Kidney (tissue), 14 donors: Measurements from ENCODE around the gene CLIC5. TPM values are rescaled to one million over a fixed set of nuclear protein-coding genes. Genes with fewer than 3 reads are reported as not detected.

Source experiments
- DNase-seq, 5 donors: peaks; one replicate each; pipeline ENCODE4 v3.0.0-alpha.2; 2013 to 2020
- FAIRE-seq: peaks from 2 replicates; lab custom pipeline; 2012; peaks lifted over from hg19 to GRCh38; lab: Jason Lieb, UNC
- H3K27ac ChIP-seq, 2 donors: one replicate each; pipeline ENCODE4 v1.7.0; 2013; ENCODE audit warnings: low read depth in 2 of 2, low read length in 2 of 2, inconsistent platforms in 1 of 2
- H3K27me3 ChIP-seq: one replicate; pipeline ENCODE4 v1.7.1; 2013; ENCODE audit warnings: low read length, inconsistent platforms; ENCODE audit not compliant: control insufficient read depth, insufficient read depth
- H3K36me3 ChIP-seq, 3 donors: one replicate each; pipeline versions ENCODE4 v1.7.0 to v1.7.1; 2013; ENCODE audit warnings: low read length in 3 of 3, control low read depth in 1 of 3, inconsistent platforms in 1 of 3; ENCODE audit not compliant: insufficient read depth in 3 of 3, control insufficient read depth in 2 of 3
- H3K4me1 ChIP-seq, 3 donors: one replicate each; pipeline versions ENCODE4 v1.7.0 to v1.7.1; 2013; ENCODE audit warnings: low read length in 3 of 3, inconsistent platforms in 1 of 3, low read depth in 1 of 3; ENCODE audit not compliant: control insufficient read depth in 2 of 3, insufficient read depth in 2 of 3
- H3K4me3 ChIP-seq, 3 donors: one replicate each; pipeline versions ENCODE4 v1.7.0 to v1.8.1; 2013; ENCODE audit warnings: low read length in 3 of 3, control low read depth in 1 of 3, inconsistent platforms in 1 of 3
- H3K9ac ChIP-seq, 3 donors: one replicate each; pipeline versions ENCODE4 v1.7.0 to v1.7.1; 2013; ENCODE audit warnings: low read length in 3 of 3, control low read depth in 1 of 3, inconsistent platforms in 1 of 3
- H3K9me3 ChIP-seq, 3 donors: one replicate each; pipeline versions ENCODE4 v1.7.0 to v1.7.1; 2013; ENCODE audit warnings: low read length in 3 of 3, control low read depth in 1 of 3, inconsistent platforms in 1 of 3; ENCODE audit not compliant: control insufficient read depth in 2 of 3, insufficient read depth in 1 of 3
- intact Hi-C: fragments of 100-400 bp; cut with DNase I; formaldehyde crosslinking; loops from one replicate; pipeline ENCODE4 v1.11.1; 2022
- polyA plus RNA-seq: library from polyadenylated mRNA; stranded (reverse); fragments of 350-450 nt; fragmentation: Illumina TruSeq; extraction: RNeasy Lipid Tissue Mini Kit (QIAGEN cat#74804); gene quantifications from one replicate; pipeline ENCODE4 v1.2.3, GENCODE V29; 2014; ENCODE audit warnings: low read depth, low replicate concordance; ENCODE audit not compliant: insufficient read depth
- total RNA-seq: library from RNA; stranded (reverse); fragmentation: NEBNext Ultra II Directional; extraction: Animal tissue kit (Norgen Biotek cat#: 25700); gene quantifications from one replicate; pipeline ENCODE4 v1.2.1, GENCODE V29; 2021
- TF ChIP-seq, protein P1 (sequence below): IDR thresholded peaks from 3 replicates; pipeline ENCODE4 v1.5.1; 2012; ENCODE audit warnings: mild to moderate bottlenecking, moderate library complexity, borderline replicate concordance; ENCODE audit not compliant: insufficient read depth; ENCODE audit errors: extremely low read depth
- donor health status: control.
- donor health status: control.
- donor health status: control.
- donor health status: control.
- donor health status: control.
- donor health status: DM: yes; HTN: yes; CAD: no.
- donor health status: Normal renal cell carcinoma (clear cell type).

Gene CLIC5
- total and polyA plus RNA-seq, 2 donors from 2014 or later: 7.4 to 54.3 TPM

DNA sequence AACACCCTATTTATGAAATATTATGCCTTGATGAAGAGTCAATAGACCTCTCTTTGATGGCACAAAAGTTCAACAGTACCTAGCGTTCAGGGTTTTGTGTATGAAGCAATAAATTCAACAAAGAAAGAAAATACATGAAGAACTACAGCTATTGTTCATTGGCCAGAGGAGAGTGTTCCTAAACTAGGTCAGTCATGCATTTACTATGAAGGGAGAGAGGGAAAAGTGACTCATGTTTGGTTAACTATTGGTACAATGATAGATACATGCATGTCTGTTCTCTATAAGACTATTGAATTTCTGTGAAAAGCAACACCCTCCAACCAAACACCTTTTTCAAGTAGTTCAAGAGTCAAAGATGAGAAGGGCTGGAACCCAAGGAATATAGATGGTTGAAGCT, 50.7 kb downstream of the CLIC5 start:
- Histone ChIP-seq H3K4me1 (peaks cover 0 to 8% (median 8%) of the 10 kb centered on the region in 3 donors), H3K36me3 (no peaks in the 10 kb centered on the region), H3K27me3 (no peaks in the 10 kb centered on the region), H3K27ac (peak overlapping the region in 1 of 2 donors; percentile 0), H3K9me3 (no peaks in the 10 kb centered on the region), H3K4me3 (no peak overlapping the region), H3K9ac (no peak overlapping the region)
- TF ChIP-seq, protein P1, sequence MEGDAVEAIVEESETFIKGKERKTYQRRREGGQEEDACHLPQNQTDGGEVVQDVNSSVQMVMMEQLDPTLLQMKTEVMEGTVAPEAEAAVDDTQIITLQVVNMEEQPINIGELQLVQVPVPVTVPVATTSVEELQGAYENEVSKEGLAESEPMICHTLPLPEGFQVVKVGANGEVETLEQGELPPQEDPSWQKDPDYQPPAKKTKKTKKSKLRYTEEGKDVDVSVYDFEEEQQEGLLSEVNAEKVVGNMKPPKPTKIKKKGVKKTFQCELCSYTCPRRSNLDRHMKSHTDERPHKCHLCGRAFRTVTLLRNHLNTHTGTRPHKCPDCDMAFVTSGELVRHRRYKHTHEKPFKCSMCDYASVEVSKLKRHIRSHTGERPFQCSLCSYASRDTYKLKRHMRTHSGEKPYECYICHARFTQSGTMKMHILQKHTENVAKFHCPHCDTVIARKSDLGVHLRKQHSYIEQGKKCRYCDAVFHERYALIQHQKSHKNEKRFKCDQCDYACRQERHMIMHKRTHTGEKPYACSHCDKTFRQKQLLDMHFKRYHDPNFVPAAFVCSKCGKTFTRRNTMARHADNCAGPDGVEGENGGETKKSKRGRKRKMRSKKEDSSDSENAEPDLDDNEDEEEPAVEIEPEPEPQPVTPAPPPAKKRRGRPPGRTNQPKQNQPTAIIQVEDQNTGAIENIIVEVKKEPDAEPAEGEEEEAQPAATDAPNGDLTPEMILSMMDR: no peak
- FAIRE-seq (no peak), DNase-seq (no peak)
- intact Hi-C loops: no loop called here

DNA sequence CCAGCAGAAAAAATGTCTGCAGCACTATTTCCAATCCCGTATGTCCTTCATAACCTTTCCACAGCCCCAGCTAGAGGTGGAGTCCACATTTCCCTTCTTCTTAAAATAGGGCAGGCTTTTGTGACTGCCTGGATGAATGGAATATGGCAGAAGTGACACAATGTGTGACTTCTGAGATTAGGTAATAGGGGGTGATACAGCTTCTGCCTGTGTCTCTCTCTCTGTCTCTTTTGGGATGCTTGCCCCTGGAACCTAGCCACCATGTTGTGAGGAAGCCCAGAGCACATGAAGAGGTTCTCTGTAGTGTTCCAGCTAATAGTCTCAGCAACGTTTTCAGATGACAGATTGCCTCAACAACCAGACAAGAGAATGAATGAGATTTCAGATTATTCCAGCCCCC, 51.4 kb downstream of the CLIC5 start:
- H3K4me3 ChIP-seq: peak overlapping the region in 1 of 3 donors; percentile 16
- peaks cover 0 to 8% (median 8%) of the 10 kb centered on the region in 3 donors for H3K4me1 ChIP-seq
- peak overlapping the region; percentile 8 to 23 for H3K27ac ChIP-seq
- TF ChIP-seq, protein P1: no peak
- FAIRE-seq: no peak
- no peak for DNase-seq
- no peaks in the 10 kb centered on the region for H3K9me3 ChIP-seq
- no peaks in the 10 kb centered on the region for H3K27me3 ChIP-seq
- H3K36me3 ChIP-seq: no peaks in the 10 kb centered on the region
- no peak overlapping the region for H3K9ac ChIP-seq
- intact Hi-C loops: no loop called here

DNA sequence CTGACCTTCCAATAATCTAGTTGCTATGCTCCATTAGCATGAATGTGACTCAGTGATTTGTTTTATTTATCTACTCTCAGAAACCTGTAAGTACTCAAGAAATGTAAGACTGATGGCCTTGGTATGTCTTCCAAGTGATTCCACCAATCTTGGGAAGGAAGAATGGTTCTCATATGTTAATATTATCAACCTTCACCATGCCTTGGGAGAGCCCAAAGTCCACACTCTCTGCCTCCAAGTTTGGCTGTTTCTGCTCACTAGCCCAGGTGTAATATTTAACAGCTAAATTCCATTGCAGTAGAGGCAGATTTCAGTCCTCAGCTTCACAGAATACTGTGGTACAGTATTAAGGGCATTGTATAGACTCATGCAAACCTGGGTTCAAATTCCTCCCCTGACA, 51.8 kb downstream of the CLIC5 start:
- Histone ChIP-seq H3K9me3 (no peaks in the 10 kb centered on the region), H3K4me1 (peaks cover 0 to 8% (median 8%) of the 10 kb centered on the region in 3 donors), H3K27me3 (no peaks in the 10 kb centered on the region), H3K4me3 (peak overlapping the region in 1 of 3 donors; percentile 16), H3K9ac (no peak overlapping the region), H3K27ac (peak overlapping the region; percentile 23 to 27), H3K36me3 (no peaks in the 10 kb centered on the region)
- DNase-seq: no peak
- intact Hi-C loops: no loop called here
- FAIRE-seq: no peak
- TF ChIP-seq, protein P1: no peak

DNA sequence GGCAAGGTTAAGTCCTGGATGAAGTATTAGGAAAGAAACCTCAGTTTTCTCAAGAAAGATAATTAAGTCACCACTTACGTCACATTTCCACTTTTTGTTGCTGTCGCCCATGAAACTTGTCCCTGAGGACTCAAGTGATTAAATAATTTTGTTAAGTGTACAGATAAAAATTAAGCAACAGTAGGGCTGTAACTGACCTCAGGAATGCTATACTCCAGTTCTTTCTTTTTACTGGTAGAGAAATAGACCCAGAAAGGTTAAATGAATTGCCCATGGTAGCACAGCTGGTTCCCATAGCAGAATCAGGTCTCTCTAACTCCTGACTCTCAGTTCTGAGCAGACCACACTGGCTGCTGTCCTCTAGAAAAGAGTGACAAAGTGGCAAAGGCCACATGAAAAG, 54.5 kb downstream of the CLIC5 start:
- intact Hi-C loops: no loop called here

More for the DNA sequence above, 54.5 kb downstream of the CLIC5 start:
- Histone ChIP-seq H3K27ac (no peak overlapping the region), H3K4me1 (peaks cover 0 to 8% (median 6%) of the 10 kb centered on the region in 3 donors), H3K36me3 (no peaks in the 10 kb centered on the region), H3K27me3 (no peaks in the 10 kb centered on the region), H3K9me3 (no peaks in the 10 kb centered on the region), H3K9ac (no peak overlapping the region), H3K4me3 (no peak overlapping the region)
- TF ChIP-seq, protein P1: no peak
- FAIRE-seq: no peak
- DNase-seq: no peak
